Iris pigment epithelial cell (primary cell): Measurements from ENCODE around the gene TMEM269.
A peak's percentile ranks its signal among the peaks of the same experiment; 100 is the strongest.

Source experiments
- DNase-seq: peaks from one replicate; pipeline ENCODE4 v3.0.0-alpha.2; 2011; ENCODE audit warnings: low read depth

Gene TMEM269

GRCh38 chr1:42784946-42785693 is at the start of gene TMEM269:
TSS of gene TMEM269 (plus strand) at chr1:42784991. CDS start at chr1:42789894, 4,903 bp downstream.
- peak; percentile 10 for DNase-seq

GRCh38 chr1:42735056-42735455 is 49.7 kb upstream of the TMEM269 start:
- no peak for DNase-seq

GRCh38 chr1:42735477-42736105 is 49.2 kb upstream of the TMEM269 start:
- no peak for DNase-seq

GRCh38 chr1:42736152-42736551 is 48.6 kb upstream of the TMEM269 start:
- DNase-seq: peak; percentile 29

GRCh38 chr1:42736571-42737200 is 48.1 kb upstream of the TMEM269 start:
- DNase-seq: no peak

GRCh38 chr1:42737257-42737656 is 47.5 kb upstream of the TMEM269 start:
- no peak for DNase-seq

GRCh38 chr1:42737986-42738677 is 46.7 kb upstream of the TMEM269 start:
- DNase-seq: no peak

GRCh38 chr1:42738678-42739226 is 46.0 kb upstream of the TMEM269 start:
- DNase-seq: no peak

- no peak for DNase-seq
Observed at GRCh38 chr1:42739753-42740700, 44.8 kb upstream of the TMEM269 start, which contains the start of gene CLDN19. TSS of gene CLDN19 (minus strand) at chr1:42740236. CDS start at chr1:42740063, 173 bp downstream.

- DNase-seq: no peak
Observed at GRCh38 chr1:42740851-42741580, 43.8 kb upstream of the TMEM269 start.

GRCh38 chr1:42741706-42742105 is 43.1 kb upstream of the TMEM269 start:
- no peak for DNase-seq

- no peak for DNase-seq
Observed at GRCh38 chr1:42742141-42742540, 42.6 kb upstream of the TMEM269 start.

GRCh38 chr1:42742617-42743316 is 42.0 kb upstream of the TMEM269 start:
- DNase-seq: no peak

- DNase-seq: no peak
Observed at GRCh38 chr1:42743317-42744147, 41.3 kb upstream of the TMEM269 start.

GRCh38 chr1:42744148-42744413 is 40.7 kb upstream of the TMEM269 start:
- no peak for DNase-seq

GRCh38 chr1:42745851-42746250 is 38.9 kb upstream of the TMEM269 start:
- DNase-seq: peak; percentile 70

- no peak for DNase-seq
Observed at GRCh38 chr1:42746436-42747105, 38.2 kb upstream of the TMEM269 start.

GRCh38 chr1:42747125-42747524 is 37.7 kb upstream of the TMEM269 start:
- no peak for DNase-seq
